Measurements from ENCODE around the gene TSEN34. TPM values are rescaled to one million over a fixed set of nuclear protein-coding genes. Genes with fewer than 3 reads are reported as not detected.
"Not testable (repeated sequence)": the region's sequence is repeated elsewhere in the genome, so short reads cannot be mapped to it uniquely, and the experiment has no call there.

The TSEN34 gene
- total RNA-seq, 1 donor from 2014 or later, result 22.6 TPM

DNA sequence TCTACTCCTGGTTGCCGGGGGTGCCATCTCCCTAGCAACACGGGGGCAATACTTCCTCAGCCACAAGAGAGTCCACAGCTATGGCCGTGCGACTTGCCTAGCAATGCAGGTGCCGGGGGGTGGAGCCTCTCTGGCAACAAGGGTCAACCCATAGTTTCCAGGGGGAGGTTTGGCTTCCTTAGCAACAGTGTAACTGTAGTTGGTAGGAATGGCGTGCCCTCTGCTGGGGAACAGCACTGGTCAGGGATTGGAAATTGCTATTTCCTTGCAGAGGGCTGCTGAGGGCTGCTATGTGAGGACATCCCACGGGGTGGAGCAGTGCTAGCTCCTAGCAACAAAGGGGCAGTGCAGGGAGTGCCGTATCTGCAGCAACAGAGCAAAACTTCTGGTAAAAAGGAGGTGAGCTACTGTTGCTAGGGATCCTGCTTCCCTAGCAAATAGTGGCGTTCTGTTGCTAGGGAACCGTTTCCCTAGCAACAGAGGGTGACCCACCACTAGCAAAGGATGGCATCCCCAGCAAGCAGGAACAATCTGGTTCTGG, 11.1 kb upstream of the TSEN34 start:
- intact Hi-C loops (cut with DNase I), result no loop called here
- DNase-seq (ENCODE audit: low spot score), result no peak

DNA sequence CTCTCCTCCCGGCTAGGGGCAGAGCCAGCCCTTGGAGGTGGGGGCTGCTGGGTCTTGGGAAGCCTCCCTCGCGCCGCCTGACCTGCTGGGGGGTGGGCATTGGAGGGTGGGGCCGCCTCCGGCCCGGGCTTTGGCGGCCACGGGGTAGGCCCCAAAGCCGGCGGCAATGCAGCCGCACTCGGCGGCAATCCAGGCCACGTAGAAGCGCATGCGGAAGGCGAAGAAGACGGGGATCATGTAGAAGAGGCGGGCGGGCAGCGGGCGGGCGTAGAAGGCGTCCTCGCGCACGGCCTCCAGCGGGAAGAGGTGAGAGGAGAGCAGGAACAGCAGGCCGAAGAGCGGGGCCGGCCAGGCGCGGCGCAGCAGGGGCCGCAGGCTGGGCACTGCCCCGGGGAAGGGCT, 10.4 kb upstream of the TSEN34 start:
- intact Hi-C loops (cut with DNase I), result no loop called here
- no peak for DNase-seq (ENCODE audit: low spot score)

DNA sequence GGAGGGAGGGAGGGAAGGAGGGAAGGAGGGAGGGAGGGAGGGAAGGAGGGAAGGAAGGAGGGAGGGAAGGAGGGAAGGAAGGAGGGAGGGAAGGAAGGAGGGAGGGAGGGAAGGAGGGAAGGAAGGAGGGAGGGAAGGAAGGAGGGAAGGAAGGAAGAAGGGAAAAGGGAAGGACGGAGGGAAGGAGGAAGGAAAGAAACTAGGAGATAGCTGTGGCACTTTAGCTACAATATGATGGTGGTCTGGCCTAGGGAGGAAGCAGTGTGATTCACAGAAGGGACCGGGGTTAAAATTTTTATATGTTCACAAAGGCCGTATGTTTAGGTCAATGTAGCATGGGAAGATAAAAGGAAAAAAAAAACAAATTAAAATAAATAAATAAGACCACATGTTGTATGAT, 9.2 kb upstream of the TSEN34 start:
- intact Hi-C loops (cut with DNase I), result not testable (repeated sequence)

DNA sequence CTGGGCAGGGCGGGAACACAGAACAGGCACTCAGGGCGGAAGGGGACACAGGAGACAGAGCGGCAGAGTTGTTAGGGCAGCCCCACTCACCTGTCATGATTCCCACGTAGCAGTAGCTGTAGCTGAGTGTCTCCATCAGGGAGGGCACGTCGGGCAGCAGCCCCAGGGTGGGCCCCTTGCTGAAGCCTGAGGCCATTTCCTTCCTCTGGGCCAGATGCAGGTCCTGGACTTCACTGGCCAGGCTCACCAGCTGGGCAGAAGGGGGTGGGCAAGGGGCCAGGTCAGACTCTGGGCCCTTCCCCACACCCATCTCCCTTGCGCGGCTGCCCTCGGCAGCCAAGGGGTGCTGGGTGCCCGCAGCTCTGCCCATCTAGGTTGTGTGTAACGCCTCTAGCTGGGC, 7.7 kb upstream of the TSEN34 start:
- intact Hi-C loops (cut with DNase I), result no loop called here
- DNase-seq (ENCODE audit: low spot score), result no peak

More for the DNA sequence above, 9.2 kb upstream of the TSEN34 start:
- not testable (repeated sequence) for DNase-seq (ENCODE audit: low spot score)

DNA sequence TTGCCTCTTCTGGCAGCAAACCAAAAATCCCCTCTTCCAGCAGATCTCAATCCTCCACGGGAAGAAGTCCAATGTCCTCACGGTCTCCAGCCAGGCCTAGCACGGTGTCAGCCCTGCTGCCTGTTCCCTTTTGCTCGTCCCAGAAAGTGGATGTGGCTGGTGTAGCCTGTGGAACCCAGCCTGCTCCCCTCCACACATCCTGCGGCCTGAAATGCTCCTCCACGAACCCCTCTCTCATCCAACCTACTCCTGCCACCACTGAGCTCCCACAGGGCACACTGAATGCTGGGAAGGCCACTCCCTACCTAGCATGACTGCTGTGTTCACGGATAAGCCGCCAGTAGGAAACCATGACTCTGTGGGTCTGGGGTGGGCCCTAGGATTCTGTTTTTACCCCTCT, 4.8 kb upstream of the TSEN34 start:
- no peak for DNase-seq (ENCODE audit: low spot score)
- intact Hi-C loops (cut with DNase I), result no loop called here

DNA sequence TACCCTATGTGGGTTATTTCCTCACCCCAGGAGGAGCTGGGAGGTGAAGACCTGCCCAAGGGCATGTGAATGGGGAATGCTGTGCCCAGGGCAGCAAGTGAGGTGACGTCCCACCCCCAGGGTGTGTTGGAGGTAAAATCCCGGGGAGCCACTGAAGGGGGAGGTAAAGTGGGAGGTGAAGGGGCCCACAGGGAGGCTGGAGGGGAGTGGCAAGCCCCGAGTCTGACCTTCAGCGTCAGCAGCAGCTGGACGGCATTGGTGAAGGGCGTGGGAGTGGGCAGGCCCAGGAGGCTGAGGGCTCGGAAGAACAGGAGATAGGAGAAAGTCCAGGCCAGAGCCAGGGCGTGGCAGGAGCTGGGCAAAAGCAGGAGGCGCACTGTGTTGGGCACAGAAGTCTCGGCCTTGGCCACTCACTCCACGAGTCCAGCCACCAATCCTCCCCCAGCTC, 4.2 kb upstream of the TSEN34 start:
- intact Hi-C loops (cut with DNase I), result no loop called here
- DNase-seq (ENCODE audit: low spot score), result no peak

DNA sequence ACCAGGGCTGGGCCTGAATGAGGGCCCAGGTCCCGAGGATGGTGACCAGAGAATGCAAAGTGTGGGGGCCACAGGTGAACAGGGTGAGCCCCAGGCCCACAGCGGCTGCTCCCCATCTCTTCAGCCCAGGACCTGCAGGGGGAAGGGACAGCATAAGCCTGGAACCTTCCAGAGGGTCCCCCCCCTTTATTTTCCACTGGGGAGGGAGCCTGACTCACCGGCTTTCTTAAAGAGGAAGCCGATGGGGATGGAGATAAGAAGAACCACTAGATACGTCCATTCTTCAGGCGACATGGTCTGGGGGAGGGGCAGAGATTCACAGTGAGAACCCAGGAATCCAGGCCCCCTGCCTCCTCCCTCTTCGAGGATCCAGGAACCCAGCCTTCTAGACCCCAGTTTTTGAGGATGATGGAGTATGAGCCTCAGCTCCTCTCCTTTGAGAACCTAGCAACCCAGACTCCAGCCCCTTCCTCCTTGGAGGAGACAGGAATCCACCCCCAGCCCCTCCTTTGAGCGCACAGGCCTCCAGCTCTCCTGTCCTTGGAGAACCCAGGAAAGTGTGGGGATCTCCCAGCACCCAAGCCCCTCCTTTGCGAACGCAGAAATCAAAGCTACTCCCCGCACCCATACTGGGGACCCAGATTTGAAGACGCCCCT, 2.8 kb upstream of the TSEN34 start:
- intact Hi-C loops (cut with DNase I), result no loop called here
- DNase-seq (ENCODE audit: low spot score), result peak; percentile 85

DNA sequence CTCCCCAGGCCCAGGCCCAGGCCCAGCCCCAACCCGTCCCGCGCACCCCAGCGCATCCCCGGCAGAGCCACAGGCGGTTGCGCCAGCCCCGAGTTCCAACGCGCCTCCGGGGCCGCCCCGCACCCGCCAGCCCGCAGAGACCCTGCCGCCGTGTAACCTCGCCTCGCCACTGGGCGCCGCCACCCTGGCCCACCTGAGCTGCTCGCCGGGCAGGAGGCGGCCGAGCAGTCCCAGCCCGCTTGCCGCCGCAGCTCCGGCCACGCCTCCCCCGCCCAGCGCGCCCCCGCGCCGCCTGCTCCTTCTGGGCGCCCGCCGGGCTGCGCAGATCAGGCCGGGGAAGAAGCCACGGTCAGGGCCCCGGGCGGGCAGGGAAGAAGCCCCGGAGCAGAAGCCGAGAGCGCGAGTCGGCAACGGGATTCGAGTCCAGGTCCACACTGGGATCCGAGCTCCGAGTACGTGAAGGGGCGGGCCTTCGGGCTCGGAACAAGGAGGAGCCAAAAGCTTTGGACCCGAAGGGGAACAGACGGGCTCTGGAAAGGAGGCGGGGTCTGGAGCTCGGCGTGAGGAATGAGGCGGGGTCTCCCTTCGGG, 1.9 kb upstream of the TSEN34 start, which contains the start of gene MBOAT7:
TSS of gene MBOAT7 (minus strand) at position 436 of the 590 bp plus-strand sequence. CDS start 1,072 bp downstream, outside the sequence.
- intact Hi-C loops (cut with DNase I), result no loop called here
- DNase-seq (ENCODE audit: low spot score), result no peak

DNA sequence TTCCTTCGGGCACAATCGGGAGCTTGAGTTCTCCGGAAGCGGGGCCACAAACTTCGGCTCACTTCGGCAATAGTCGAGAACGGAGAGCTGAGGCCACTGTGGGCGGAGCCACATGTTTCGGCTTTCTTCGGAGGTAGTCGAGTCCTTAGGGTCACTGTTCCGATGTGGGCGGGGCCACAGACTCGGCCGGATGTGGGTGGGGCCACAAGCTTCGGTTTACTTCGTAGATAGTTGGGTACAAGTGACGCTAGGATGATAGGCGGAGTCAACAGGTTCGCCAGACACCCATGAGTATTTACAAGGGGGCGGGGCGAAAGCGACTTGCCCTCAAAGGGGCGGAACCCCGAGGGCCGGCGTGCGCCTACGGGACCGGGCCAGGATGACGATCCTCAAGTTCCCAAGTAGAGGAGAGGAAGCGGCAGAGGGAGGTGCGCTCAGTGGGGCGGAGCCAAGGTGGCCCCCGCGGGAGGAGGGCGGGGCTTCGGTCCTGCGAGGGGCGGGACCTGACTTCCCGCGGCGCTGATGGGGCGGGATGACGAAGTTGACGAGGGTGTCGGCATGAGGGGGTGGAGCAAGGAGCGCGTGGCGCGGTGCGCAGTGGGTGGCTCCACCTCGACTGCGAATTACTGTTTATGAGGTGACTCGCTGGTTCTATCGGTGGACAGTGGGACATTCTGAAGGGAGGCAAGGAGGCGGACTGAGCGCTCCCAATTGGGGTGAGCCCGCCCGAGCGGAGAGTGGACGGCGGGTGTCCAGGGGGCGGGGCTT, 1.2 kb upstream of the TSEN34 start:
- DNase-seq (ENCODE audit: low spot score), result peak; percentile 100
- intact Hi-C loops (cut with DNase I), result loop anchor here (2.0 kb wide), 1 partner anchor 15 kb away; no protein-coding TSS in a partner anchor

DNA sequence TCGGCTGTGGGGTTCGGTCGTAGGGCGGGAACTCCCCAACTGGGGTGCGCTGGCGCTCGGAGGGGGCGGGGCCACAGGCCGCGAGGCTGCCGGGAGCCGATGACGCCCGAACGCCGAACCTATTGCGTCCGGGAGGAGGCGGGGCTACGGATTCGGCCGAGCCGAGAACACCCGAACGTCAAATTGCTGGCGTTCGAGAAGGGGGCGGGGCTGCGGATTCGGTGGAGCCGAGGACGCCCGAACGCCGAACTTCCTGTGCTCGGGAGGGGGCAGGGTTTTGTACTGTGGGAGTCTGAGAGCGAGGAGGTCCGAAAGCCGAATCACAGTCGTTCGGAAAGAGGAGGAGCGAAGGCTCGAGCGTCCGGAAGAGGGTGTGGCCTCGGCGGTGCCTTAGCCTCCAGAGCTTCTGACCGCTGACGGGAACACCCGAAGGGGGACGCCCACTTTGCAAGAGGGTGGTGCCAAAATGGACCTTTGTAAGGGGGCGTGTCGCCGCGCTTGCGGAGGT, 551 bp upstream of the TSEN34 start:
- peak; percentile 100 for DNase-seq (ENCODE audit: low spot score)
- intact Hi-C loops (cut with DNase I), result loop anchor here (1.0 to 2.0 kb wide), 2 partner anchors 10 to 14 kb away; partner anchors contain the start of gene RPS9

DNA sequence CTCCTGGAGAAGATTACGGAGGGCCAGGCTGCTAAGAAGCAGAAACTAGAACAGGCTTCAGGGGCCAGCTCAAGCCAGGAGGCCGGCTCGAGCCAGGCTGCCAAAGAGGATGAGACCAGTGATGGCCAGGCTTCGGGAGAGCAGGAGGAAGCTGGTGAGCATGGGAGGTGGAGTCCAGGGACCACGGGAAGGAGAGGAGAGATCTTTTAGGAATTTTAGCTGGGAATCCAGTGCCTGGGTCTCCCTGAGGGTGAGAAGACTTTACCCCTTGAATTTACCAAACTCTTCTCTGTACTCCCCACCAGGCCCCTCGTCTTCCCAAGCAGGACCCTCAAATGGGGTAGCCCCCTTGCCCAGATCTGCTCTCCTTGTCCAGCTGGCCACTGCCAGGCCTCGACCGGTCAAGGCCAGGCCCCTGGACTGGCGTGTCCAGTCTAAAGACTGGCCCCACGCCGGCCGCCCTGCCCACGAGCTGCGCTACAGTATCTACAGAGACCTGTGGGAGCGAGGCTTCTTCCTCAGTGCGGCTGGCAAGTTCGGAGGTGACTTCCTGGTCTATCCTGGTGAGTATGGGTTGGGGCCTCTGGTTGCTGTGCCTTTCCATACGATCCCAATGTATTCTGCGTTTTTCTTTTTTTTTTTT, 824 bp downstream of the TSEN34 start:
- intact Hi-C loops (cut with DNase I), result loop anchor here (1.0 to 2.0 kb wide), 2 partner anchors 8 to 13 kb away; partner anchors contain the start of gene RPS9

DNA sequence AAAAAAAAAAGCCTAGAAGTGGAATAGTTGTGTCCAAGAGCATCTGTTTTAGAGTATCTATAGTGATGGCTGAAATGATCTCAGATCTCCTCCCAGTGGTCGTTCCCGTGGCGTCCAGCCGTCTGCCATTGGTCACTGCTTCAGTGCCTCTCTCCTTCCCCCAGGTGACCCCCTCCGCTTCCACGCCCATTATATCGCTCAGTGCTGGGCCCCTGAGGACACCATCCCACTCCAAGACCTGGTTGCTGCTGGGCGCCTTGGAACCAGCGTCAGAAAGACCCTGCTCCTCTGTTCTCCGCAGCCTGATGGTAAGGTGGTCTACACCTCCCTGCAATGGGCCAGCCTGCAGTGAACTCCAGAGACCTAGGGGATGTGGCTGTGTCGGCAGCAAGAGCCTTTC, 1.9 kb downstream of the TSEN34 start:
- no peak for DNase-seq (ENCODE audit: low spot score)
- intact Hi-C loops (cut with DNase I), result no loop called here

More for the DNA sequence above, 824 bp downstream of the TSEN34 start:
- no peak for DNase-seq (ENCODE audit: low spot score)

DNA sequence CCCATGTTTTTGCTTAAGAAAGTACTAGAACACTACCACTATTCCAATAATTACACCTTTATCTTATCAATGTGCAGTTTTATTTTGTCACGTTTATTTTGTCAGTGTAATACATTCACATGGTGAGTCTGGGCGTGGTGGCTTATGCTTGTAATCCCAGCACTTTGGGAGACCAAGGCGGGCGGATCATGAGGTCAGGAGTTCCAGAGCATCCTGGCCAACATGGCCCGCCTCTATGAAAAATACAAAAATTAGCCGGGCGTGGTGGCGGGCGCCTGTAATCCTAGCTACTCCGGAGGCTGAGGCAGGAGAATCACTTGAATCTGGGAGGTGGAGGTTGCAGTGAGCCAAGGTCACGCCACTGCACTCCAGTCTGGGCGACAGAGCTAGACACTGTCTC, 3.4 kb downstream of the TSEN34 start:
- intact Hi-C loops (cut with DNase I); DNase-seq (ENCODE audit: low spot score): not testable (repeated sequence)

DNA sequence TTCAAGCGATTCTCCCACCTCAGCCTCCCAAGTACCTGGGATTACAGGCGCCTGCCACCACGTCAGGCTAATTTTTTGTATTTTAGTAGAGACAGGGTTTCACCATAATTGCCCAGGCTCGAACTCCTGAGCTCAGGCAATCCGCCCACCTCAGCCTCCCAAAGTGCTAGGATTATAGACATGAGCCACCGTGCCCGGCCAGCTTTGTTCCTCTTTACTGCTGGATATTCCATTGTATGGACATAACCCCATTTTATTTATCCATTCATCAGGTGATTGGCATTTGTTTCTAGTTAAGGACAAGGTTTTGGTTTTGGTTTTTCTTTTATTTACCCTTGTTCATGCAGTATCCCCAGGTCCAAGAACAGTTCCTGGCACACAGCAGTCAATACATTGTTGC, 5.4 kb downstream of the TSEN34 start:
- no peak for DNase-seq (ENCODE audit: low spot score)
- intact Hi-C loops (cut with DNase I), result no loop called here

DNA sequence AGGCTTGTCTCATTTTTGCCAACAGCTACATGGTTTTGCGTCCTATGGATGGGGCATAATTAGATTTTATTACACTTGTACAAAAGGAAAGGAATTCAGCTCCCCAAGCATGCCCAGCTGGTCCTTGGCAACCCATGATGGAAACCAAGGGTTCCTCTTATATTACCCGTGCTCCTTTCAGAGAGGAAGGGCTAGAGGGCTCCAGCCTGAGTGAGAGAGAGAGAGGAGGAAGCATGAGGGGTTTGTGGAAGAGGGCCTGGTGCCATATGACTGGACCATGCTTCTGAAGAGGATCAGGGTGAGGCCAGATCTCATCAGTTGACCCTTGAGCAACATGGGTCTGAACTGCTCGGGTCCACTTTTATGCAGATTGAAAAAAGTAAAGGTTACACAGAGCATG, 6.0 kb downstream of the TSEN34 start:
- no peak for DNase-seq (ENCODE audit: low spot score)
- intact Hi-C loops (cut with DNase I), result no loop called here

DNA sequence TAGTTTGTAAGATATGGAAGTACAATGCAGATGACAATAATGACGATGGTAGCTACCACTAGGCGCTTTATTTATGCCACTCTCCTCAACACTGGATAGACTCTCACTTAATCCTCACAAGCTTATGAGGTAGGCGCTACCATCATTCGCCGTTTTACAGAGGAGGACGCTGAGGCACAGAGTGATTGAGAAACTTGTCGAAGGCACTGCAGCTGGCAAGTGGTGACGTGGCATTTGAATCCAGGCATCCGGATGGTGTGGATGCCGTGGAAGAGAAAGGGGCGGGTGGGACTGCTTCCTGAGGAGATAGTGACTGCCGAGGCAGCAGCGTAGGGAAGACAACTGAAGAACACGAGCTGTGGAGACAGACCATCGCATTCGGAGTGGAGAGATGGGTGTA, 8.3 kb downstream of the TSEN34 start:
- no peak for DNase-seq (ENCODE audit: low spot score)
- intact Hi-C loops (cut with DNase I), result no loop called here

DNA sequence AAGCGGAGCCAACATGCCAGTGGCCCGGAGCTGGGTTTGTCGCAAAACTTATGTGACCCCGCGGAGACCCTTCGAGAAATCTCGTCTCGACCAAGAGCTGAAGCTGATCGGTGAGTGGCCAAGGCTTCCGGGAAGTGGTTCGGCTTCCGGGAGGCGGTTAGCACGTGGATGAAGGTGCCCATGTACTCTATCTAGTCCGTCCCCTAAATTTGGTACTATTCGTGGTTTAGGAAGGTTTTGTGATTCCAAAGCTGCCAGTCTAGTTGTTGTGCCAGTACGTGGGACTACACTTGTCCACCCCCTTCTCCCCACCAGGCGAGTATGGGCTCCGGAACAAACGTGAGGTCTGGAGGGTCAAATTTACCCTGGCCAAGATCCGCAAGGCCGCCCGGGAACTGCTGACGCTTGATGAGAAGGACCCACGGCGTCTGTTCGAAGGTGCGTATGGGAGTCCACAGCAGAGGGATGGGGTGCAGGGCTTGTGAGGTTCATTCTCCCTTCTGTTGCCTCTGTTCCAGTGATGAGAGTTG, 10.1 kb downstream of the TSEN34 start:
- intact Hi-C loops (cut with DNase I), result loop anchor here (5.0 to 10.0 kb wide), 2 partner anchors 39 to 244 kb away; partner anchors contain the start of gene LENG8
- DNase-seq (ENCODE audit: low spot score), result no peak

DNA sequence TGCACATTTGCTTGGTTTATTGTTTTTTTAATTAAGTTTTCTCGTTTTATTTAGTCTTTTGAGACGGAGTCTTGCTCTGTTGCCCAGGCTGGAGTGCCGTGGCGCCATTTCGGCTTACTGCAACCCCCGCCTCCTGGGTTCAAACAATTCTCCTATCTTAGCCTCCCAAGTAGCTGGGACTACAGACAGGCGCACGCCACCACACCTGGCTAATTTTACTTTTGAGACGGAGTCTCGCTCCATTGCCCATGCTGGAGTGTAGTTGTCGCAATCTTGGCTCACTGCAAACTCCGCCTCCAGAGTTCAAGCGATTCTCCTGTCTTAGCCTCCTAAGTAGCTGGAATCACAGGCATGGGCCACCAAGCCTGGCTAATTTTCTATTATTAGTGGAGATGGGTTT, 10.9 kb downstream of the TSEN34 start:
- intact Hi-C loops (cut with DNase I), result loop anchor here (5.0 to 10.0 kb wide), 2 partner anchors 40 to 243 kb away; partner anchors contain the start of gene LENG8

DNA sequence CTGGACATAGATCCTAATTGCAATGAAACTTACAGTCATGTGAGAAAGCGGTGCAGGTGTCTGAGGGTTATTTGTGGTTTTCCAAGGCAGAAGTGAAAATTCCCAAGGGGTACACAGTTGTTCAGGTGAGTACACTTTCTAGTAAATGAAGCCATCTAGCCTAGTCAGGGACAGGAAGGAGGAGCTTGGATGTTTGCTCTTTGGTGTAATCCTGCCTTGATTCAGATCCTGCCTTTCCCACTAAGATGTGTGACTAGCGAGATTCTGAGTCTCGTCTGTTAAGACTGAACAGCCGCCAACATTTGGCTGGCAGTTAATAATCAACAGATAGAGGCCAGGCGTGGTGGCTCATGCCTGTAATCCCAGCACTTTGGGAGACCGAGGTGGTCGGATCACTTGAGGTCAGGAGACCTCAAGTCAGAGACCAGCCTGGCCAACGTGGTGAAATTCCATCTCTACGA, 12.1 kb downstream of the TSEN34 start:
- DNase-seq (ENCODE audit: low spot score), result no peak
- intact Hi-C loops (cut with DNase I), result loop anchor here (5.0 to 10.0 kb wide), 2 partner anchors 41 to 242 kb away; partner anchors contain the start of gene LENG8

More for the DNA sequence above, 10.9 kb downstream of the TSEN34 start:
- no peak for DNase-seq (ENCODE audit: low spot score)

Data from cardiac septum (tissue), 1 donor.